Tibial nerve (tissue), 4 donors: ENCODE data around the gene HSF4. TPM values are rescaled to one million over a fixed set of nuclear protein-coding genes. Genes with fewer than 3 reads are reported as not detected.

ENCODE experiments used
- DNase-seq, 2 donors: peaks; one replicate each; pipeline ENCODE4 v3.0.0-alpha.2; 2019; ENCODE audit warnings: low spot score in 2 of 2
- H3K27ac ChIP-seq, 4 donors: fragments of 200-600 bp; sonication (generic) in 3 of 4; one replicate each; pipeline ENCODE4 v1.5.1; 2017 to 2019; ENCODE audit warnings: mild to moderate bottlenecking in 1 of 4
- H3K27me3 ChIP-seq, 2 donors: fragments of 200-600 bp; sonication (generic) in 1 of 2; one replicate each; pipeline versions ENCODE4 v1.5.1 to v1.6.0; 2017 to 2019
- H3K36me3 ChIP-seq, 3 donors: fragments of 200-600 bp; sonication (generic); one replicate each; pipeline ENCODE4 v1.5.1; 2018 to 2019
- H3K4me1 ChIP-seq, 4 donors: fragments of 200-600 bp; sonication (generic) in 3 of 4; one replicate each; pipeline ENCODE4 v1.5.1; 2017 to 2019
- H3K4me3 ChIP-seq, 4 donors: fragments of 200-600 bp; sonication (generic) in 3 of 4; one replicate each; pipeline ENCODE4 v1.5.1; 2017 to 2019; ENCODE audit warnings: mild to moderate bottlenecking in 1 of 4, moderate library complexity in 1 of 4
- H3K9me3 ChIP-seq, 4 donors: fragments of 200-600 bp; sonication (generic) in 3 of 4; one replicate each; pipeline ENCODE4 v1.5.1; 2017 to 2019
- EP300 ChIP-seq, 2 donors: sonication (generic); formaldehyde crosslinking; IDR thresholded peaks; one replicate each; pipeline ENCODE4 v1.6.1; 2017; ENCODE audit warnings: antibody characterized with exemption in 2 of 2, mild to moderate bottlenecking in 1 of 2
- POLR2A ChIP-seq, 2 donors: fragments of 450-650 bp; IDR thresholded peaks; one replicate each; pipeline ENCODE4 v1.6.1; 2017; ENCODE audit warnings: antibody characterized with exemption in 2 of 2, mild to moderate bottlenecking in 2 of 2, moderate library complexity in 2 of 2
- WGBS, 2 donors: methylation state at CpG; one replicate each; pipeline ENCODE4 v1.1.5; 2018; 5-methylcytosine and 5-hydroxymethylcytosine counted together
- total RNA-seq, 4 donors: library from RNA; depleted of rRNA; stranded (reverse); fragments of >200 nt; gene quantifications; one replicate each; pipeline ENCODE4 v1.1.0, GENCODE V29; 2016
- TF ChIP-seq, protein P1 (sequence below), 5 experiments: fragments of 200-600 bp in 3 of 5; fragments of 450-650 bp in 2 of 5; sonication (generic) in 3 of 5; IDR thresholded peaks; one replicate each; pipeline ENCODE4 v1.5.1; 2016 to 2019; ENCODE audit warnings: antibody characterized with exemption in 5 of 5, mild to moderate bottlenecking in 3 of 5, moderate library complexity in 2 of 5

HSF4 gene
- total RNA-seq, 4 donors from 2014 or later, result 103 to 167 (median 153) TPM

DNA sequence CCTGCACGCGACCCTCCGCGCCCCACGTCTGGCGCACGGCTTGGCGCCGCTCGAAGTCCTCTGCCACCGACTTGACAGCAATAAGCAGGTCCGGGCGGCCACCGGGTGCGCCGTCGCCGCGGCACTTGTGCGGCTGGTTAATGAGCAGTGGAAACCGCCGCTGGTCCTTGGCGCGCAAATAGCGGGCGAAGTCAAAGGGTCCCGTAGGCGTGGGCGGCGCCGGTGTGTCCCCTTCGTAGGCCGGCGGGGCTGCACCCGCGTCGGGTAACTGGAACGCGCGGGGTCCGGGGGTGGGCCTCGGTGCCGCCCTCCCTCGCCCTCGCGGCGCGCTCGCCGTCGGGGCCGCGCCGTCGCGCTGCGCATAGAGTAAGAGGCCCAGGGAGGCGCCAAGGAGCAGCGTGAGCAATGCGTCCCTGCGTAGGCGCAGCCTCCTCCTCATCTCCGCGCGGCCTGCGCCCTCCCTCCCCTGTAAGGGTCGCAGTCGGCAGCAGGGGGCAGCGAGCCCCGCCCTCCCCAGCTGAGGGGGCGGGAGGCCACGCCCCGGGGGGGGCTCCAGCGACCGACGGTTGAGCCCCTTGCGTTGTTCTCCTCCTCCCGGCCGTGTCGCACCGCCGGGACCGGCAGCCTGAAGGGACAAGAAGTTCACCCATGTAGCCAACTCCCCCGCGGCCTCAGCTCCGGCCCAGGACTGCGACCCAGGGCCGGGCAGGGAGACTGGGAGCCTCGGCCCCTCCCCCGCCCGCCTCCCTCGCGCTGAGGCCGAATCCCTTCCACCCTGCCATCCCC is 14.3 kb upstream of the HSF4 start:
- no peak for DNase-seq
- WGBS, 2 donors, result 4% methylated on average over 39 to 42 of the region's 94 CpGs

DNA sequence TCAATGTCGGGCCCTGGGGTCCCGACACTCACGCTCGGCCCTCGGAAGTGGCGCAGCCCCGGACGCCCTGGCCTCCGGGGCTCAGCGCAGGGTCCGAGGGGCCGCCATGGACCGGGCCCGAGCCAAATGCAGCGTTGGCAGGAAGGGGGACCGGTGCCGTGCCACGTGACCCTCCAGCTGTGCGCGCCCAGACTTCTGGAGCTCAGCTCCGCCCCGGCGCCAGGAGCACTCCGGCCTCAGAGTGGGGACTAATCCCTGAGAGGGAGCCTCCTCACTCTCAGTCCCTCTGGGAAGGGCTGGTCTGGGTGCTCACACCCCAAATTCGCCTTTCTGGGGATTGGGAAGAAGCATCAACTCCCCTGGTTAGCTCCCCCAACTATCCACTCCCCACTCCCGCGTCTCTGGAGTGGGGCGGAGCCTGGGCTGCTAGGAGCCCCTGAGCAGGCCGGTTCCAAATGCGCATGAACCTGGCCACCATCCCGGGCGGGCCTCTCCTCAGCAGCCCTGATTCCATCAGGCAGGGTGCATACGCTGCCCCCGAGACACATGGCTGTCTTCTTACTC is 13.6 kb upstream of the HSF4 start, which contains the start of gene B3GNT9:
Gene B3GNT9, minus strand, starts transcription at position 166 of the 564 bp plus-strand sequence. CDS start 513 bp downstream, outside the sequence.
- peak within 1 kb of the TSS; percentile 36 to 67 (median 47) for H3K4me3 ChIP-seq
- peaks cover 0 to 37% (median 19%) of the 10 kb centered on the region in 4 donors for H3K4me1 ChIP-seq
- WGBS, 2 donors, result 2 to 3% methylated on average over 15 to 28 of the region's 34 CpGs
- H3K27me3 ChIP-seq, result peaks cover 0 to 23% of the 10 kb centered on the region in 2 donors
- peak within 1 kb of the TSS; percentile 43 to 87 (median 69) for H3K27ac ChIP-seq
- no peak for TF ChIP-seq POLR2A (IDR thresholded peaks at IDR 0.05)
- TF ChIP-seq, protein P1, sequence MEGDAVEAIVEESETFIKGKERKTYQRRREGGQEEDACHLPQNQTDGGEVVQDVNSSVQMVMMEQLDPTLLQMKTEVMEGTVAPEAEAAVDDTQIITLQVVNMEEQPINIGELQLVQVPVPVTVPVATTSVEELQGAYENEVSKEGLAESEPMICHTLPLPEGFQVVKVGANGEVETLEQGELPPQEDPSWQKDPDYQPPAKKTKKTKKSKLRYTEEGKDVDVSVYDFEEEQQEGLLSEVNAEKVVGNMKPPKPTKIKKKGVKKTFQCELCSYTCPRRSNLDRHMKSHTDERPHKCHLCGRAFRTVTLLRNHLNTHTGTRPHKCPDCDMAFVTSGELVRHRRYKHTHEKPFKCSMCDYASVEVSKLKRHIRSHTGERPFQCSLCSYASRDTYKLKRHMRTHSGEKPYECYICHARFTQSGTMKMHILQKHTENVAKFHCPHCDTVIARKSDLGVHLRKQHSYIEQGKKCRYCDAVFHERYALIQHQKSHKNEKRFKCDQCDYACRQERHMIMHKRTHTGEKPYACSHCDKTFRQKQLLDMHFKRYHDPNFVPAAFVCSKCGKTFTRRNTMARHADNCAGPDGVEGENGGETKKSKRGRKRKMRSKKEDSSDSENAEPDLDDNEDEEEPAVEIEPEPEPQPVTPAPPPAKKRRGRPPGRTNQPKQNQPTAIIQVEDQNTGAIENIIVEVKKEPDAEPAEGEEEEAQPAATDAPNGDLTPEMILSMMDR (IDR thresholded peaks at IDR 0.05), result no peak
- peak in 1 of 2 donors; percentile 9 for TF ChIP-seq EP300 (IDR thresholded peaks at IDR 0.05)
- no peaks in the 10 kb centered on the region for H3K9me3 ChIP-seq
- peak; percentile 47 to 56 for DNase-seq
- peaks cover 0 to 40% (median 6%) of the 10 kb centered on the region in 3 donors for H3K36me3 ChIP-seq

More for the DNA sequence above, 14.3 kb upstream of the HSF4 start:
- Histone ChIP-seq H3K4me3 (peak overlapping the region; percentile 36 to 67 (median 47)), H3K27ac (peak overlapping the region; percentile 43 to 87 (median 69)), H3K27me3 (peaks cover 0 to 23% of the 10 kb centered on the region in 2 donors), H3K9me3 (no peaks in the 10 kb centered on the region), H3K4me1 (peaks cover 0 to 30% (median 13%) of the 10 kb centered on the region in 4 donors), H3K36me3 (peaks cover 0 to 46% (median 13%) of the 10 kb centered on the region in 3 donors)
- TF ChIP-seq, protein P1 (IDR thresholded peaks at IDR 0.05), result no peak
- TF ChIP-seq EP300 (IDR thresholded peaks at IDR 0.05), result no peak
- no peak for TF ChIP-seq POLR2A (IDR thresholded peaks at IDR 0.05)

DNA sequence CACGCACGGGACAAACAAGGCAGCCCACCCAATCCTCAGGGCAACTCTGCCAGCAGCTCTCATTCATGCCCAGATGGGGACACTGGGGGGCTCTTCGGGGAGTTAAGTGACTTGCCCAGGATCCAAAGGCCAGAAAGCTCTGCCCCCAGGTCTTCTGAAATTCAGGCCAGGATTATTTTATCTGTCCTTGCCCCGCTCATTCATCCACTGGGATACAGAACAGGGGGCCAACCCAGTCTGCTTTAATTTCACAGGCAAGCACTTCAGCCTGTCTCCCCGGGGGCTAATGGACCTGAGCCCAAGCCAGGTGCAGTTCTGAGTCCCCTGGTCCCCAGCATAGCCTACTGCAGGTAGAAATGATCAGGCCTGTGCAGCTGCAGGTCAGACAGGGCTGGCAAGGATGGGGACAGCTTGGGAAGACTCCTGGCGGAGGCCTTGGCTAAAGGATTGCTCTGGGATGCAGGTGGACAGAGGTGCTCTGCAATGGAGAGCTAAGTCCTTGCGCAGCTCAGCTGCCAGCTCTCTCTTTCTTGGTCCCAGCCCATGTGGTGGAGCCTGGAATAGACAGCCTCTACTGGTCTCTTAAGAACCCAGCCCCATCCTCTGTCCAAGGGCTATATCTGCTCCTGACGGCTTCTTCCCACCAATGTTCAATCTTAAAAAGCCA is 13.0 kb upstream of the HSF4 start:
- H3K4me1 ChIP-seq, result peaks cover 0 to 38% (median 19%) of the 10 kb centered on the region in 4 donors
- WGBS, 2 donors, result 54 to 58% methylated on average over 4 to 8 of the region's 8 CpGs
- peaks cover 0 to 23% of the 10 kb centered on the region in 2 donors for H3K27me3 ChIP-seq
- H3K27ac ChIP-seq, result peak overlapping the region in 2 of 4 donors; percentile 78 to 87
- no peak for DNase-seq
- H3K36me3 ChIP-seq, result peaks cover 0 to 33% (median 0%) of the 10 kb centered on the region in 3 donors
- no peaks in the 10 kb centered on the region for H3K9me3 ChIP-seq
- TF ChIP-seq, protein P1 (IDR thresholded peaks at IDR 0.05), result no peak
- TF ChIP-seq POLR2A (IDR thresholded peaks at IDR 0.05) (no peak), EP300 (IDR thresholded peaks at IDR 0.05) (no peak)
- H3K4me3 ChIP-seq, result peak overlapping the region in 1 of 4 donors; percentile 67

DNA sequence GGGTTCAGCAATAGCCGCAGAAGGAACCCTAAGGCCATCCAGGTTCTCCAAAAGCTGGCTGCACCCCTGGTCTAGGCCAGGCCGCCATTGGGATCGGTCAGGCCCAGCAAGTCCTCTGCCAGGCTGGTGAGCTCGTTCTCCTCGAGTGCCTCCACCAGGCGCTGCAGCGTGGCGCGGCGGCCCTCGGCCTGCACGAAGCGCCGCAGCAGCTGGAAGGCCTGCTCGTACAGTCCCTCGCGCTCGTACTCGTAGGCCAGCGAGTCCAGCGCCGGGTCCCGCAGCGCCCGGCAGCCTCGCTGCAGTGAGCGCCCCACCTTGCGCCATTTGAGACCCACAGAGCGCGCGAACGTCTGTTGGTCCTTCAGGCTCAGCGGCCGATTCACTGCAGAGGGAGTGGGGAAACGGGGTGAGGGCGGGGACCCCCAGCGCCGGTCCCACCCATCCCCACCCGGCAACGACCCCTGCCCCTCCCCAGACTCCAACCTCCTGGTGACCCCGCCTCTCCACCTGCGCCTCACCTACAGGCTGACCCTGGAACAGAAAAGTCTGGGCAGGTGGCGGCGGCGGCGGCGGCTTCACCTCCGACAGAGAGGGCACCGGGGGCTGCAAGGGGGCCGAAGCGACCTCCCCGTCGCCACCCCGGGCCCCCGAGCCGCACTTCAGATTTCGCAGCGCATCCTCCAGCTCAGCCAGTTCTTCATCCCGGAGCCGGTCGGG is 9.8 kb upstream of the HSF4 start:
- H3K27me3 ChIP-seq, result peaks cover 0 to 17% of the 10 kb centered on the region in 2 donors
- peaks cover 0 to 1% (median 0%) of the 10 kb centered on the region in 3 donors for H3K36me3 ChIP-seq
- WGBS, 2 donors, result 10 to 27% methylated on average over 23 to 61 of the region's 61 CpGs
- H3K4me1 ChIP-seq, result peaks cover 0 to 45% (median 23%) of the 10 kb centered on the region in 4 donors
- H3K4me3 ChIP-seq, result peak overlapping the region in 2 of 4 donors; percentile 30 to 31
- DNase-seq, result no peak
- H3K27ac ChIP-seq, result no peak overlapping the region
- H3K9me3 ChIP-seq, result no peaks in the 10 kb centered on the region
- no peak for TF ChIP-seq EP300 (IDR thresholded peaks at IDR 0.05)
- TF ChIP-seq, protein P1 (IDR thresholded peaks at IDR 0.05), result no peak
- no peak for TF ChIP-seq POLR2A (IDR thresholded peaks at IDR 0.05)
